ENCODE data around the gene TMEM270.

DNA sequence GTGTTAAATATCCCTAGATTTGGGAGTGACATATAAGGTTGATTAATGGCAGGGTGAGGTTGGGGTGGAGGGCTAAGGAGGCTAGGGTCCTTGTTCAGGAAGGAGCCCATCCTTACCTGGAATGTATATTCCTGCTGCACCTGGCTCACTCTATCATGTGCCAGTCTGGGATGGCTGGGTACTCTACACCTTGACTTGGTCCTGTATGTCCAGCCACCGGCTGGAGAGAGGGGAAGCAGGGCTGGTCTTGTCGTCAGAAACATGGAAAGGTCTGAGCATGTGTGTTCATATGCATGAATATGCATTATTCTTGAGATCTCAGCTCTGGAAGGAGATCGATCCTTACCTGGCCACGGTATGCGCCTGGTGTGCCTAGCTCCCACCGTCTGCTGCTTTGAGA is 33.2 kb downstream of the TMEM270 start:
- no peak for TF ChIP-seq RFX5 (IDR thresholded peaks at IDR 0.05; ENCODE audit: borderline replicate concordance, low read depth, low read length)
- TF ChIP-seq CTCF (IDR thresholded peaks at IDR 0.05; ENCODE audit: control extremely low read depth in 1 of 3, insufficient read depth in 1 of 3, low read depth in 1 of 3, low read length in 3 of 3), result no peak
- TF ChIP-seq TCF12 (IDR thresholded peaks at IDR 0.05; ENCODE audit: low read depth, low read length), result no peak
- no peak for TF ChIP-seq JUN (IDR thresholded peaks at IDR 0.05; ENCODE audit: low read depth, low read length)
- TF ChIP-seq POLR2AphosphoS5 (IDR thresholded peaks at IDR 0.05; ENCODE audit: low read depth, low read length), result no peak
- no peak for TF ChIP-seq HDAC6 (IDR thresholded peaks at IDR 0.05; ENCODE audit: low read depth, low read length)
- no peak for TF ChIP-seq ATF3 (IDR thresholded peaks at IDR 0.05; ENCODE audit: insufficient read depth, low read depth, low read length)
